GM12872 (cell line): Measurements from ENCODE around the gene GLIS2.

Source experiments
- CTCF ChIP-seq: IDR thresholded peaks from 3 replicates; pipeline ENCODE4 v1.5.1; 2011; ENCODE audit warnings: low read depth, mild to moderate bottlenecking, low read length, moderate library complexity; ENCODE audit not compliant: insufficient read depth

Gene GLIS2

GRCh38 chr16:4347765-4348509 lies 32.1 kb downstream of the GLIS2 start:
- no peak for TF ChIP-seq CTCF

GRCh38 chr16:4349332-4349731 lies 33.5 kb downstream of the GLIS2 start:
- no peak for TF ChIP-seq CTCF

GRCh38 chr16:4350365-4350786 lies 34.5 kb downstream of the GLIS2 start:
- TF ChIP-seq CTCF = no peak

- no peak for TF ChIP-seq CTCF
Measured at GRCh38 chr16:4350787-4351659, 35.2 kb downstream of the GLIS2 start, which contains the start of gene PAM16. TSS of gene PAM16 (minus strand) at chr16:4351321. CDS start at chr16:4351234, 87 bp downstream.

- TF ChIP-seq CTCF = no peak
Measured at GRCh38 chr16:4351880-4352279, 36.0 kb downstream of the GLIS2 start.

GRCh38 chr16:4352843-4353242 lies 37.0 kb downstream of the GLIS2 start:
- TF ChIP-seq CTCF = no peak

GRCh38 chr16:4353675-4354074 lies 37.8 kb downstream of the GLIS2 start:
- no peak for TF ChIP-seq CTCF
